Skeletal muscle cell (primary cell): ENCODE data around the gene THOC2.
"Not testable (repeated sequence)": the region's sequence is repeated elsewhere in the genome, so short reads cannot be mapped to it uniquely, and the experiment has no call there.

Experiments used
- DNase-seq: peaks from one replicate; pipeline ENCODE4 v3.0.0-alpha.2; 2010; ENCODE audit warnings: low read depth
- H3K4me3 ChIP-seq: 2 replicates; pipeline ENCODE4 v1.5.1; 2011; ENCODE audit warnings: low read depth, mild to moderate bottlenecking, control low read depth, low read length, moderate library complexity

Gene THOC2

GRCh38 chrX:123740006-123740405 is 7.2 kb upstream of the THOC2 start:
- H3K4me3 ChIP-seq = no peak overlapping the region
- no peak for DNase-seq

DNA sequence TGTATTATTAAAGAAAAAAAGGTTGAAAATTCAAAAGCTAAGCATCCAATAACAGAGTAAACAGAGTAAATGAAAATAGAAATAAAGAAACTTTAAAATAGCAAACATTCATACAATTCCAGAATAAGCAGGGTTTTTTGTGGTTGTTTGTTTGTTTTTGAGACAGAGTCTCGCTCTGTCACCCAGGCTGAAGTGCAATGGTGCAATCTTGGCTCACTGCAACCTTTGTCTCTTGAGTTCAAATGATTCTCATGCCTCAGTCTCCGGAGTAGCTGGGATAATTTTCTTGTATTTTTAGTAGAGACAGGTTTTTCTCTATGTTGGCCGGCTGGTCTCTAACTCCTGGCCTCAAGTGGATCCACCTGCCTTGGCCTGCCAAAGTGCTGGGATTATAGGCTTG is 6.6 kb upstream of the THOC2 start:
- H3K4me3 ChIP-seq = no peak overlapping the region
- no peak for DNase-seq

DNA sequence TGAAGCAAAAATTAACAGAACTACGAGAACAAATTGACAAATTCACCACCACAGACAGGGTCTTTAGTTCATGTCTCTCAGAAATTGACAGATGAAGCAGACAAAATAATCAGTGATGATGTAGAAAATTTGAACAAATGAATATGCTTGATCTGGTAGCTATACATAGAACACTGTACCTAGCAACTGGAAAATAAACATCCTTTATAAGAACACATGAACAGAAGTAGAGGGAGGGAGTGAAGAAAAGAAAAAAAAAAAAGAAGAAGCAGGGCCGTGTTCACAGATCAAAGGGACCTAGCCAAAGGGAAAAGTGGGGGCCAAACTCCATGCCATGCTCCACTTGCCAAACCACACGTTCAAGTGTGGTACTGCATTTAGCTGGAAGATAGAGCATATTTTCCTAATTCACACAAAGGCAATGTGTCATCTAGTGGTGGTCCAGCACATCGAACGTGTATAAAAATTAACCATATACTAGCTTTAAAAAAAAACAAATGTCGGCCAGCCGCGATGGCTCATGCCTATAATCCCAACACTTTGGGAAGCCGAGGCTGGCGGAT is 5.6 kb upstream of the THOC2 start:
- no peak overlapping the region for H3K4me3 ChIP-seq
- DNase-seq = no peak

- no peak overlapping the region for H3K4me3 ChIP-seq
- peak; percentile 63 for DNase-seq
These were observed 3.6 kb upstream of the THOC2 start for GRCh38 chrX:123736333-123736921.

- DNase-seq, H3K4me3 ChIP-seq: not testable (repeated sequence)
These were observed 2.3 kb upstream of the THOC2 start for GRCh38 chrX:123735137-123735536.

GRCh38 chrX:123734079-123734478 is 1.2 kb upstream of the THOC2 start:
- not testable (repeated sequence) for DNase-seq, H3K4me3 ChIP-seq

- no peak for DNase-seq
- H3K4me3 ChIP-seq = peak overlapping the region; percentile 76
These were observed 724 bp downstream of the THOC2 start for GRCh38 chrX:123731987-123732669.

DNA sequence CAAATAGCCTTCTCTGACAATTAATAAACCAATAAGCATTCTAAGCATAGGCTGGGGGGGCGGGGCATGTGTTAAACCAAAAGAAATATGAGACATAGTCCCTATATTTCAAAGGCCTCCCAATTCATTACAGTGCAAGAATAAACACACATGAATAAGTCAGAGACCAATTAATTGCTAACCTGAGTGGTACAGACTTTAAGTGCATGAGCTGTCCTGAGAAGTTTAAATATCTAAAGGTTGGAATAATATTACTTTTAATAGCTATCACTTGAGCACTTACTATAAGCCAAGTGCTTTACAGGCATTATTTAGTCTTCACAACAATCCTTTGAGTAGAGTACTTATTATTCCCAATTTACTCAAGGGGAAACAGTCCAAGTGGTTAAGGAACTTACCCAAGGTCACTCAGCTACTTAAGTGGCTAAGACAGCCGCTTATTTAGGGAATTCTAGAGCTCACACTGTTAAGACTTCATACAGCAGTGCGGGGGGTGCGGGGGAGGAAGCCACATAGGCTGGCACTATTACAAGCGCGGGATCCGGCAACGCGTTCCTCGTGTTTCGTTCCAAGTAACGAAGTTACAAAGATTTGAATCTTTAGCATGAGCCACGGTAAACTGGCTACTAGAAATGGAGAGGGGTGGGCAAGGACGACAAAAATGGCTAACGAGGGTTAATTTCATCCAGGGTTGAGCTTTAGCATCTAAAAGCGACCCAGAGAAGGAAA is 1.4 kb downstream of the THOC2 start:
- H3K4me3 ChIP-seq = peak overlapping the region; percentile 76
- DNase-seq = no peak

DNA sequence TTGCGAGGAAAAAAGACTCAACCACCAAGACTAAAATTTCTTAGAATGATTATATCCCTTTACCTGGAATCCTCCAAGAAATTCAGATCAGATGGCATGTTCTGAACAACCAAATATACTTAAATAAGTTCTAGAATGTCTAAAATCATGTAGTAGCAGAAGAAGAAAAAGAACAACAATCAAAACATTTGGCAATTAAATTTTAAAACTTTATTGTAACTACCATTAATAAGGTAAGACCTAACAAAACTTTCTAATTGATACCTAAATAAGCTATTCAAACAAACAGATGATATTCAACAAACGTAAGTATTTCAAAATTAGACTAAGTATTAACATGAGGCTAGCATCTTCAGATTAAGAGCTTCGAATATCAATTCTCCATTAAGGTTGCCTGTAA is 4.3 kb downstream of the THOC2 start:
- no peak for DNase-seq
- H3K4me3 ChIP-seq = no peak overlapping the region

GRCh38 chrX:123728016-123728415 is 4.8 kb downstream of the THOC2 start:
- no peak overlapping the region for H3K4me3 ChIP-seq

DNA sequence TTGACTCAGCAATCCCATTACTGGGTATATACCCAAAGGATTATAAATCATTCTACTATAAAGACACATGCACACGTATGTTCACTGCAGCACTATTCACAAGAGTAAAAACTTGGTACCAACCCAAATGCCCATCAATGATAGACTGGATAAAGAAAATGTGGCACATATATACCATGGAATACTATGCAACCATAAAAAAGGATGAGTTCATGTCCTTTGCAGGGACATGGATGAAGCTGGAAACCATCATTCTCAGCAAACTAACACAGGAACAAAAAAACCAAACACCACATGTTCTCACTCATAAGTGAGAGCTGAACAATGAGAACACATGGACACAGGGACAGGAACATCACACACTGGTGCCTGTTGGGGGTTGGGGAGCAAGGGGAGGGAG is 10.7 kb downstream of the THOC2 start:
- not testable (repeated sequence) for H3K4me3 ChIP-seq, DNase-seq

More at GRCh38 chrX:123728016-123728415, 4.8 kb downstream of the THOC2 start:
- no peak for DNase-seq

GRCh38 chrX:123720486-123720885 is 12.4 kb downstream of the THOC2 start:
- no peak overlapping the region for H3K4me3 ChIP-seq
- DNase-seq = no peak

- H3K4me3 ChIP-seq = no peak overlapping the region
- DNase-seq = no peak
These were observed 19.0 kb downstream of the THOC2 start for GRCh38 chrX:123713841-123714240.

GRCh38 chrX:123713434-123713833 is 19.4 kb downstream of the THOC2 start:
- H3K4me3 ChIP-seq = no peak overlapping the region
- DNase-seq = no peak

DNA sequence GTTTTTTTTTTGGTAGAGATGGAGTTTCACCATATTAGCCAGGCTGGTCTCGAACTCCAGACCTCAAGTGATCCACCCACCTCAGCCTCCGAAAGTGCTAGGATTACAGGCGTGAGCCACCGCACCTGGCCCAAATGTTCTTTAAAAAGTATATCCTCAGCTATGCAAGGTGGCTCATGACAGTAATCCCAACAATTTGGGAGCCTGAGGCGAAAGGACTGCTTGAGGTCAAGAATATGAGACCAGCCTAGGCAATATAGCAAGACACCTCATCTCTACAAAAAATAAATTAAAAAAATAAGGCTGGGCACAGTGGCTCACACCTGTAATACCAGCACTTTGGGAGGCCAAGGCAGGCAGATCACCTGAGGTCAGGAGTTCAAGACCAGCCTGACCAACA is 21.7 kb downstream of the THOC2 start:
- H3K4me3 ChIP-seq, DNase-seq: not testable (repeated sequence)

- no peak for DNase-seq
- H3K4me3 ChIP-seq = no peak overlapping the region
These were observed 28.1 kb downstream of the THOC2 start for GRCh38 chrX:123704781-123705180.

GRCh38 chrX:123698979-123699520 is 33.8 kb downstream of the THOC2 start:
- no peak for DNase-seq

DNA sequence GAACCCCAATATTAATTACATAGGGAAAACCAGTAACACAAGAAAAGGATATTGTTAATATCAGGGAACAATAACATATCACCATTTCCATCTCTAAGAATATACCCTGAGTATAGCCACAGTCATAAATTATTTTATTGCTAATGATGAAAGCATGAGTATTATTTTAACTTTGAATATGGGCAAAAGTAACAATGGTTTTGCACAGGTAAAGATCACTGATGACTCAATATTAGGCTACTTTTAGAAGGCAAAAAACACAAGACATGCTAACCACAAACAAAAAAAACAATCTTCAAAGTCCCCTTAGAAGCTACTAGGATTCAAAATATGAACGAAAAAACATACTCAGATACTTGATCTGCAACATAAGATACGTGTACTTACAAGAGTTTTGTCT is 36.5 kb downstream of the THOC2 start:
- no peak overlapping the region for H3K4me3 ChIP-seq

More at GRCh38 chrX:123698979-123699520, 33.8 kb downstream of the THOC2 start:
- no peak overlapping the region for H3K4me3 ChIP-seq

GRCh38 chrX:123695242-123695641 is 37.6 kb downstream of the THOC2 start:
- no peak overlapping the region for H3K4me3 ChIP-seq
- DNase-seq = no peak

More for the DNA sequence above, 36.5 kb downstream of the THOC2 start:
- no peak for DNase-seq

DNA sequence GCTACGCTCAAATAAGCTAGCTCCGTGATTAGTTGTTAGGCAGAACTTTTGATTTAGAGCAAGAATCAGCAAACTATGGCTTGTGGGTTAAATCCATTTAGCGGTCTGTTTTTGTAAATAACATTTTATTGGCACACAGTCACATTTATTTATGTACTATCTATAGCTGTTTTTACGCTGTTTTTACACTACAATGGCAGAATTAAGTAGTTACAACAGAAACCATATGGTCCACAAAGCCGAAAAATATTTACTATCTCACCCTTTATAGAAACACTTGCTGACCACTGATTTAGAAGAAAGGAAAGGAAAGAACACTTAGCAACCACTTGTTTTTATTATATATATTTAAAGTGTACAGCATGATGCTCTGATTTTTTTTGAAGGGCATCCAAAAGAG is 41.1 kb downstream of the THOC2 start:
- DNase-seq = no peak
- H3K4me3 ChIP-seq = no peak overlapping the region
